ENCODE data around the gene HSD17B8. TPM values are rescaled to one million over a fixed set of nuclear protein-coding genes. Genes with fewer than 3 reads are reported as not detected.

Gene HSD17B8
- total and polyA plus RNA-seq, 10 donors = 8.7 to 24.1 (median 16.1) TPM

- Histone ChIP-seq H3K9me3 (peaks cover 0 to 8% (median 0%) of the 10 kb centered on the region in 8 donors), H3K27ac (no peak overlapping the region), H3K4me1 (peaks cover 6 to 13% (median 12%) of the 10 kb centered on the region in 6 donors), H3K4me3 (no peak overlapping the region), H3K27me3 (replicated peaks in 1 of 7) (peaks cover 0 to 51% (median 0%) of the 10 kb centered on the region in 7 donors), H3K36me3 (no peaks in the 10 kb centered on the region)
- TF ChIP-seq CTCF (IDR thresholded peaks at IDR 0.05 in 8 of 11, conservative IDR thresholded peaks at IDR 0.05 in 3 of 11) (no peak), POLR2AphosphoS5 (IDR thresholded peaks at IDR 0.05) (no peak), POLR2A (IDR thresholded peaks at IDR 0.05) (no peak)
- DNase-seq = no peak
- intact Hi-C loops (cut with DNase I; ENCODE audit: low total_unique reads) = no loop called here
- 72 to 89% (median 81%) methylated on average over 4 of the region's 4 CpGs for WGBS, 5 donors
These were observed 18.7 kb upstream of the HSD17B8 start for GRCh38 chr6:33185654-33186187.

- TF ChIP-seq POLR2A (IDR thresholded peaks at IDR 0.05) (no peak), CTCF (IDR thresholded peaks at IDR 0.05 in 8 of 11, conservative IDR thresholded peaks at IDR 0.05 in 3 of 11) (no peak), POLR2AphosphoS5 (IDR thresholded peaks at IDR 0.05) (no peak)
- peaks cover 0 to 71% (median 17%) of the 10 kb centered on the region in 7 donors for H3K27me3 ChIP-seq (replicated peaks in 1 of 7)
- no peaks in the 10 kb centered on the region for H3K36me3 ChIP-seq
- peaks cover 11 to 25% (median 22%) of the 10 kb centered on the region in 6 donors for H3K4me1 ChIP-seq
- H3K9me3 ChIP-seq = peaks cover 0 to 5% (median 0%) of the 10 kb centered on the region in 8 donors
- no peak for DNase-seq
- no peak overlapping the region for H3K4me3 ChIP-seq
- 63 to 89% (median 82%) methylated on average over 1 of the region's 1 CpG for WGBS, 5 donors
- H3K27ac ChIP-seq = no peak overlapping the region
- intact Hi-C loops (cut with DNase I; ENCODE audit: low total_unique reads) = no loop called here
These were observed 16.6 kb upstream of the HSD17B8 start for GRCh38 chr6:33187809-33188208.

- WGBS, 5 donors = 87 to 91% (median 89%) methylated on average over 8 of the region's 8 CpGs
- H3K4me1 ChIP-seq = peaks cover 5 to 26% (median 21%) of the 10 kb centered on the region in 6 donors
- TF ChIP-seq POLR2A (IDR thresholded peaks at IDR 0.05) (no peak), POLR2AphosphoS5 (IDR thresholded peaks at IDR 0.05) (no peak), CTCF (IDR thresholded peaks at IDR 0.05 in 8 of 11, conservative IDR thresholded peaks at IDR 0.05 in 3 of 11) (no peak)
- H3K36me3 ChIP-seq = peaks cover 0 to 7% (median 4%) of the 10 kb centered on the region in 6 donors
- no peak overlapping the region for H3K27ac ChIP-seq
- H3K9me3 ChIP-seq = no peaks in the 10 kb centered on the region
- no peak overlapping the region for H3K4me3 ChIP-seq
- H3K27me3 ChIP-seq (replicated peaks in 1 of 7) = peaks cover 0 to 80% (median 17%) of the 10 kb centered on the region in 7 donors
- intact Hi-C loops (cut with DNase I; ENCODE audit: low total_unique reads) = no loop called here
- DNase-seq = no peak
These were observed 15.3 kb upstream of the HSD17B8 start for GRCh38 chr6:33189164-33189563.

GRCh38 chr6:33189625-33190448, 14.6 kb upstream of the HSD17B8 start:
- WGBS, 5 donors = 69 to 84% (median 82%) methylated on average over 7 of the region's 7 CpGs
- no peak for DNase-seq
- no peaks in the 10 kb centered on the region for H3K9me3 ChIP-seq
- intact Hi-C loops (cut with DNase I; ENCODE audit: low total_unique reads) = no loop called here
- H3K4me1 ChIP-seq = peaks cover 5 to 29% (median 21%) of the 10 kb centered on the region in 6 donors
- H3K36me3 ChIP-seq = peaks cover 0 to 14% (median 11%) of the 10 kb centered on the region in 6 donors
- H3K27me3 ChIP-seq (replicated peaks in 1 of 7) = peaks cover 0 to 78% (median 17%) of the 10 kb centered on the region in 7 donors
- no peak for TF ChIP-seq POLR2A (IDR thresholded peaks at IDR 0.05)
- TF ChIP-seq POLR2AphosphoS5 (IDR thresholded peaks at IDR 0.05) = no peak
- TF ChIP-seq CTCF (IDR thresholded peaks at IDR 0.05 in 8 of 11, conservative IDR thresholded peaks at IDR 0.05 in 3 of 11) = no peak
- H3K27ac ChIP-seq = no peak overlapping the region
- no peak overlapping the region for H3K4me3 ChIP-seq

Measured in spleen (tissue), 11 donors.